ENCODE results near the gene ATP1A1.

- TF ChIP-seq, protein P1, sequence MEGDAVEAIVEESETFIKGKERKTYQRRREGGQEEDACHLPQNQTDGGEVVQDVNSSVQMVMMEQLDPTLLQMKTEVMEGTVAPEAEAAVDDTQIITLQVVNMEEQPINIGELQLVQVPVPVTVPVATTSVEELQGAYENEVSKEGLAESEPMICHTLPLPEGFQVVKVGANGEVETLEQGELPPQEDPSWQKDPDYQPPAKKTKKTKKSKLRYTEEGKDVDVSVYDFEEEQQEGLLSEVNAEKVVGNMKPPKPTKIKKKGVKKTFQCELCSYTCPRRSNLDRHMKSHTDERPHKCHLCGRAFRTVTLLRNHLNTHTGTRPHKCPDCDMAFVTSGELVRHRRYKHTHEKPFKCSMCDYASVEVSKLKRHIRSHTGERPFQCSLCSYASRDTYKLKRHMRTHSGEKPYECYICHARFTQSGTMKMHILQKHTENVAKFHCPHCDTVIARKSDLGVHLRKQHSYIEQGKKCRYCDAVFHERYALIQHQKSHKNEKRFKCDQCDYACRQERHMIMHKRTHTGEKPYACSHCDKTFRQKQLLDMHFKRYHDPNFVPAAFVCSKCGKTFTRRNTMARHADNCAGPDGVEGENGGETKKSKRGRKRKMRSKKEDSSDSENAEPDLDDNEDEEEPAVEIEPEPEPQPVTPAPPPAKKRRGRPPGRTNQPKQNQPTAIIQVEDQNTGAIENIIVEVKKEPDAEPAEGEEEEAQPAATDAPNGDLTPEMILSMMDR (IDR thresholded peaks at IDR 0.05), result no peak
- TF ChIP-seq POLR2A (IDR thresholded peaks at IDR 0.05), result no peak
- TF ChIP-seq EP300 (IDR thresholded peaks at IDR 0.05; ENCODE audit: low read depth), result no peak
- TF ChIP-seq POLR2AphosphoS5 (IDR thresholded peaks at IDR 0.05), result no peak
Observed at GRCh38 chr1:116416854-116417513, 43.9 kb downstream of the ATP1A1 start.
